GM13976 (cell line): ENCODE results near the gene TBC1D19.
"Not testable (repeated sequence)": the region's sequence is repeated elsewhere in the genome, so short reads cannot be mapped to it uniquely, and the experiment has no call there.

Source experiments
- DNase-seq: peaks from one replicate; pipeline ENCODE4 v3.0.0; 2012; ENCODE audit warnings: low spot score
- CTCF ChIP-seq: IDR thresholded peaks from 2 replicates; pipeline ENCODE4 v1.5.1; 2012; ENCODE audit warnings: borderline replicate concordance, mild to moderate bottlenecking; ENCODE audit not compliant: insufficient read depth; ENCODE audit errors: extremely low read depth, missing control alignments, control extremely low read depth
- in situ Hi-C: fragments of 300-500 bp; cut with MboI; formaldehyde crosslinking; loops from one replicate; pipeline ENCODE4 v1.12.0; 2022; ENCODE audit warnings: low sequenced_read_pairs, mixed read lengths, inconsistent platforms; ENCODE audit not compliant: unreplicated experiment

TBC1D19 gene

GRCh38 chr4:26692014-26692726, 108.3 kb downstream of the TBC1D19 start:
- no peak for DNase-seq
- in situ Hi-C loops = no loop called here
- TF ChIP-seq CTCF = no peak

GRCh38 chr4:26694131-26694530, 110.2 kb downstream of the TBC1D19 start:
- in situ Hi-C loops, DNase-seq: not testable (repeated sequence)

GRCh38 chr4:26700110-26700509, 116.2 kb downstream of the TBC1D19 start:
- in situ Hi-C loops = loop anchor here (25.0 kb wide), 1 partner anchor 238 kb away; no protein-coding TSS in a partner anchor

GRCh38 chr4:26701095-26701494, 117.2 kb downstream of the TBC1D19 start:
- no peak for DNase-seq
- TF ChIP-seq CTCF = no peak
- in situ Hi-C loops = loop anchor here (25.0 kb wide), 1 partner anchor 239 kb away; no protein-coding TSS in a partner anchor

More at GRCh38 chr4:26700110-26700509, 116.2 kb downstream of the TBC1D19 start:
- TF ChIP-seq CTCF = no peak
- no peak for DNase-seq

- TF ChIP-seq CTCF = no peak
- in situ Hi-C loops = loop anchor here (25.0 kb wide), 1 partner anchor 240 kb away; no protein-coding TSS in a partner anchor
- no peak for DNase-seq
Measured at GRCh38 chr4:26701786-26702227, 117.9 kb downstream of the TBC1D19 start.

- TF ChIP-seq CTCF = no peak
- in situ Hi-C loops = loop anchor here (25.0 kb wide), 1 partner anchor 245 kb away; no protein-coding TSS in a partner anchor
- no peak for DNase-seq
Measured at GRCh38 chr4:26707342-26707741, 123.5 kb downstream of the TBC1D19 start.

- TF ChIP-seq CTCF = no peak
- in situ Hi-C loops = loop anchor here (25.0 kb wide), 1 partner anchor 247 kb away; no protein-coding TSS in a partner anchor
- no peak for DNase-seq
Measured at GRCh38 chr4:26709246-26709645, 125.4 kb downstream of the TBC1D19 start.
